Lower leg skin (tissue), 3 donors: ENCODE measurements around the gene EPG5.

Experiments
- CTCF ChIP-seq, 3 donors: fragments of 450-650 bp; IDR thresholded peaks; one replicate each; pipeline ENCODE4 v1.5.1; 2016; ENCODE audit warnings: antibody characterized with exemption in 3 of 3, mild to moderate bottlenecking in 3 of 3, moderate library complexity in 2 of 3
- POLR2A ChIP-seq, 2 donors: fragments of 450-650 bp; IDR thresholded peaks; one replicate each; pipeline ENCODE4 v1.6.1; 2016 to 2017; ENCODE audit warnings: antibody characterized with exemption in 2 of 2, mild to moderate bottlenecking in 1 of 2, moderate library complexity in 1 of 2

GRCh38 chr18:45817543-45817942 is 149.6 kb downstream of the EPG5 start:
- TF ChIP-seq CTCF (IDR thresholded peaks at IDR 0.05): no peak
- no peak for TF ChIP-seq POLR2A (IDR thresholded peaks at IDR 0.05)
